Aorta (tissue), 5 donors: ENCODE results near the gene RNF112. TPM values are rescaled to one million over a fixed set of nuclear protein-coding genes. Genes with fewer than 3 reads are reported as not detected.

ENCODE experiments used
- ATAC-seq: fragments of 200-7000 bp; cut with Tn5 transposase; one replicate; pipeline ENCODE4 v1.9.1; 2022; ENCODE audit warnings: moderate library complexity; ENCODE audit not compliant: low FRiP score
- DNase-seq, 2 donors: peaks; one replicate each; pipeline ENCODE4 v3.0.0-alpha.2; 2020
- H3K27ac ChIP-seq, 2 donors: one replicate each; pipeline ENCODE4 v1.5.1; 2013; ENCODE audit warnings: low read length in 2 of 2, mild to moderate bottlenecking in 2 of 2, moderate library complexity in 2 of 2, control low read depth in 1 of 2, inconsistent platforms in 1 of 2, low read depth in 1 of 2
- H3K27me3 ChIP-seq, 2 donors: one replicate each; pipeline ENCODE4 v1.6.1; 2013; ENCODE audit warnings: control low read depth in 1 of 2, low read length in 1 of 2, mild to moderate bottlenecking in 1 of 2, moderate library complexity in 1 of 2; ENCODE audit not compliant: insufficient read depth in 2 of 2, control insufficient read depth in 1 of 2
- H3K36me3 ChIP-seq, 2 donors: one replicate each; pipeline ENCODE4 v1.6.1; 2013; ENCODE audit warnings: control low read depth in 1 of 2, low read length in 1 of 2, mild to moderate bottlenecking in 1 of 2; ENCODE audit not compliant: insufficient read depth in 2 of 2, control insufficient read depth in 1 of 2
- H3K4me1 ChIP-seq, 2 donors: one replicate each; pipeline ENCODE4 v1.6.1; 2013; ENCODE audit warnings: low read length in 2 of 2, control low read depth in 1 of 2, mild to moderate bottlenecking in 1 of 2, moderate library complexity in 1 of 2; ENCODE audit not compliant: insufficient read depth in 2 of 2, control insufficient read depth in 1 of 2
- H3K4me3 ChIP-seq, 2 donors: one replicate each; pipeline ENCODE4 v1.5.1; 2013; ENCODE audit warnings: low read length in 2 of 2, control low read depth in 1 of 2, mild to moderate bottlenecking in 1 of 2
- H3K9me3 ChIP-seq: one replicate; pipeline ENCODE4 v1.6.1; 2013; ENCODE audit warnings: mild to moderate bottlenecking, low read length; ENCODE audit not compliant: control insufficient read depth
- WGBS, 2 donors: extraction: QIAGEN DNeasy Blood & Tissue Kit; methylation state at CpG; one replicate each; pipeline ENCODE4 v1.1.7; 2013; 5-methylcytosine and 5-hydroxymethylcytosine counted together
- intact Hi-C, 2 donors: fragments of 100-400 bp; cut with DNase I; formaldehyde crosslinking; loops; one replicate each; pipeline versions ENCODE4 v1.14.2 to v1.15.0; 2022
- polyA plus RNA-seq, 2 donors: library from polyadenylated mRNA; stranded (reverse); fragments of 200-250 nt; gene quantifications; one replicate each; pipeline ENCODE4 v1.2.3, GENCODE V29; 2013
- total RNA-seq, 2 donors: library from RNA; stranded (reverse); fragmentation: NEBNext Ultra II Directional; extraction: Animal tissue kit (Norgen Biotek cat#: 25700); gene quantifications; one replicate each; pipeline ENCODE4 v1.2.1, GENCODE V29; 2021
- donor health status: healthy with polysubstance abuse.
- donor health status: Bipolar disorder and iron deficiency.
- donor health status: DM: no; HTN: no; CAD: no.
- donor health status: DM: no; HTN: no; CAD: no.
- donor health status: DM: yes; HTN: yes; CAD: no.

The RNF112 gene
- total and polyA plus RNA-seq, 4 donors = 5.1 to 9.9 (median 6.5) TPM

DNA sequence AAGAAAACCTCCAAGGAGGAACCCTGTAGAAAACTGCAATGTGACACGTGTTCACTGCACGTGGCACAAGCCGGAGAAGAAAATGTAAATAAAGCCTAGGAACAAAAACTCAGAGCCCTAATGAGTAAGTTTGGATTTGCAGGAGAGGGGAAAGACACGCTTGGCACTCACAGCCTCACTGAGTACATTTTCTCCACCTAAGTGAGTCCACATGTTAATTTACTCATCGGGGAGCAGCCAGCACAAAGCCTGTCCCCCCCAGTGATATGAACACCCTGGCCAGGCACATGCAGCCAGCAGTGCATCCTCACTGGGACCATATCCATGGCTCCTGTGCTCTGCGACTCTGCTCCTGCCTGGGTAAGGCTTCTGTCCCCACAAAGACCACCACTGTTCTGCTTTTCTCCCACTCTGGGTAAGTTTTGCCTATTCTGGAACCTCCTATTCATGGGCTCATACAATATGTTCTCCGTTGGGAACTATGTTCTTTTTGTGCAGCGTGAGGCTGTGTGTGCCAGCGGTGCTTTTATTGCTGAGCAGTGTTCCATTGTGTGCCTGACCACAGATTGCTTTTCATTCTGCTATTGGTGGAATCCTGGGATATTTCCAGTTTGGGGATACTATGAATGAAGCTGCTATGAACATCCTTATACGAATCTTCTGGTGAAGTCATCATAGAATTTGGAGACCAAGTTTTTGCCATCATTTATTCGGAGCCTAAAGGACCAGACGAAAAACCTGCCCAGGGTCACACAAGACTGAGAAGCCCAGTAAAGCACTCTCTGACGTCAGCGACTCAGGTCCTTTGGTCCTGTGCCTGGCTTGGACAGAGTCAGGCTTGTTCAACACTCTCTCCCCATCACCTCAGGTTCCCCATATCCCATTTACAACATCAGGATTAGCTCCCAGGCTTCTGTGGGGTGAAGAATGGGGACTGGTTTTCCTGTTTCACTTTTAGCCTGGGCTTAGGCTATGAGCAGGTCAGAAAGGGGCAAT, 53.3 kb downstream of the RNF112 start:
- Histone ChIP-seq H3K9me3 (no peaks in the 10 kb centered on the region), H3K27me3 (no peaks in the 10 kb centered on the region), H3K4me3 (no peak overlapping the region), H3K4me1 (no peaks in the 10 kb centered on the region), H3K36me3 (no peaks in the 10 kb centered on the region), H3K27ac (no peak overlapping the region)
- ATAC-seq = peak; percentile 34
- intact Hi-C loops = no loop called here
- DNase-seq = peak in 1 of 2 donors; percentile 58
- WGBS, 2 donors = 49% methylated on average over 14 of the region's 14 CpGs

Other genes starting within 250 kb of the RNF112 start
- gene EPN2, start 173.9 kb upstream of the RNF112 start, total RNA-seq = 10 to 100 TPM; 56.1 to 67.7 TPM
- gene EPN2, start 173.9 kb upstream of the RNF112 start, polyA plus RNA-seq = 10 to 100 TPM in 1 of 2 donors, 1 to 10 TPM in 1; 8.6 to 24.1 TPM
- gene B9D1, start 48.5 kb upstream of the RNF112 start, total RNA-seq = 1 to 10 TPM; 7.3 to 8.9 TPM
- gene B9D1, start 48.5 kb upstream of the RNF112 start, polyA plus RNA-seq = 10 to 100 TPM in 1 of 2 donors, 1 to 10 TPM in 1; 9.5 to 16.5 TPM
- gene MAPK7, start 32.7 kb upstream of the RNF112 start, total RNA-seq = 10 to 100 TPM; 33.5 to 34.1 TPM
- gene MAPK7, start 32.7 kb upstream of the RNF112 start, polyA plus RNA-seq = 10 to 100 TPM in 1 of 2 donors, 1 to 10 TPM in 1; 5.4 to 25.6 TPM
- 100 to 1,000 TPM; 271 to 564 TPM for gene MFAP4, start 24.0 kb upstream of the RNF112 start, total RNA-seq
- 100 to 1,000 TPM; 324 to 793 TPM for gene MFAP4, start 24.0 kb upstream of the RNF112 start, polyA plus RNA-seq
- gene SLC47A1, start 122.6 kb downstream of the RNF112 start, total RNA-seq = 1 to 10 TPM; 5.7 to 7.3 TPM
- gene SLC47A1, start 122.6 kb downstream of the RNF112 start, polyA plus RNA-seq = 1 to 10 TPM; 3.9 to 5.9 TPM
- 10 to 100 TPM; 55.7 to 78.6 TPM for gene ALDH3A2, start 237.5 kb downstream of the RNF112 start, total RNA-seq
- 100 to 1,000 TPM in 1 of 2 donors, 10 to 100 TPM in 1; 49.0 to 122 TPM for gene ALDH3A2, start 237.5 kb downstream of the RNF112 start, polyA plus RNA-seq